B cell (primary cell): ENCODE results near the gene NUMB.

Experiments
- EZH2 ChIP-seq: IDR thresholded peaks from 2 replicates; pipeline ENCODE4 v1.6.1; 2012; ENCODE audit warnings: borderline replicate concordance, low read depth, mild to moderate bottlenecking, moderate library complexity, low read length; ENCODE audit not compliant: insufficient read depth, poor library complexity, severe bottlenecking
- TF ChIP-seq, protein P1 (sequence below): fragments of 200-600 bp; IDR thresholded peaks from one replicate; pipeline ENCODE4 v1.8.0; 2022; ENCODE audit warnings: antibody characterized with exemption, mild to moderate bottlenecking

- TF ChIP-seq, protein P1, sequence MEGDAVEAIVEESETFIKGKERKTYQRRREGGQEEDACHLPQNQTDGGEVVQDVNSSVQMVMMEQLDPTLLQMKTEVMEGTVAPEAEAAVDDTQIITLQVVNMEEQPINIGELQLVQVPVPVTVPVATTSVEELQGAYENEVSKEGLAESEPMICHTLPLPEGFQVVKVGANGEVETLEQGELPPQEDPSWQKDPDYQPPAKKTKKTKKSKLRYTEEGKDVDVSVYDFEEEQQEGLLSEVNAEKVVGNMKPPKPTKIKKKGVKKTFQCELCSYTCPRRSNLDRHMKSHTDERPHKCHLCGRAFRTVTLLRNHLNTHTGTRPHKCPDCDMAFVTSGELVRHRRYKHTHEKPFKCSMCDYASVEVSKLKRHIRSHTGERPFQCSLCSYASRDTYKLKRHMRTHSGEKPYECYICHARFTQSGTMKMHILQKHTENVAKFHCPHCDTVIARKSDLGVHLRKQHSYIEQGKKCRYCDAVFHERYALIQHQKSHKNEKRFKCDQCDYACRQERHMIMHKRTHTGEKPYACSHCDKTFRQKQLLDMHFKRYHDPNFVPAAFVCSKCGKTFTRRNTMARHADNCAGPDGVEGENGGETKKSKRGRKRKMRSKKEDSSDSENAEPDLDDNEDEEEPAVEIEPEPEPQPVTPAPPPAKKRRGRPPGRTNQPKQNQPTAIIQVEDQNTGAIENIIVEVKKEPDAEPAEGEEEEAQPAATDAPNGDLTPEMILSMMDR = no peak
- no peak for TF ChIP-seq EZH2
These were observed 119.8 kb downstream of the NUMB start for GRCh38 chr14:73338551-73338950.
